Measurements from ENCODE around the gene OLFM1.

The OLFM1 gene

DNA sequence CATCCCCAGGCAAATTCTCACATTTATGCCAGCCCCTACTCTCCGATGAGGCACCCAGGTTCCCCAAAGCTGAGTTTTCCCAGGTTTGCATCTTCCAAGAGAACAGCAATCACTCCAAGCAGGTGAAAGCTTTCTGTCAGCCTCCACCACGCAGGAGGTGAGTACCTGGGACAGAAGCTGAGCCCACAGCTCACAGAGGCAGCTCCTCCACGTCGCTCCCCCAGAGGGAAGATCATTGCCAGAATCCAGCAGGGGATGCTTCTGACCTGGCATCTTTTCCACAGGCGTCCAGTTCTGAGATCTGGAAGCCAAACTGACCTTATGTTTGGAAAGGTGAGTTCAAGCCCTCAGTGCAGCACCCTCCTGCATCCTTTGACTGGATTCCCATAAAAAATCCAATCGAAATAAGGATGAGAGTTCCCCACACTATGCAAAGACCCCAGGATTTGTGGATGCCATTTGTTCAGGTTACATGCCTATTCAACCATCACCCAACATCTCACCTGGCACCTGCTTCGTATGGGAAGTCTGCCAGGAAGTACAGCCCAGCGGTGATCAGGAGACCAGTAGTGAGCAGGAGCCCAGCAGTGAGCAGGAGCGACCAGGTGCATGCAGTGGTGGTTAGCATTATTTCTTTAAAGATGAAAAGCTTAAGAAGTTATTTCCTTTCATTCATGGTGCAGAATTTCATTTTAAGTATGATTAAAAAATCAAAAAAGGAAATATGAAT, 47.4 kb upstream of the OLFM1 start:
- Histone ChIP-seq H2AFZ (ENCODE audit: low read depth, low read length) (no peak overlapping the region), H3K27ac (ENCODE audit: low read length) (no peak overlapping the region), H3K27me3 (ENCODE audit: insufficient read depth, low read length, poor library complexity) (no peaks in the 10 kb centered on the region), H3K79me2 (ENCODE audit: insufficient read depth, low read length) (no peaks in the 10 kb centered on the region), H3K4me2 (ENCODE audit: insufficient read depth, low read length) (no peak overlapping the region), H3K4me1 (ENCODE audit: insufficient read depth, low read length) (no peaks in the 10 kb centered on the region), H3K4me3 (ENCODE audit: low read depth in 1 of 2, low read length in 2 of 2) (no peak overlapping the region), H3K36me3 (ENCODE audit: insufficient read depth, low read length) (no peaks in the 10 kb centered on the region), H4K20me1 (ENCODE audit: insufficient read depth, low read length) (no peaks in the 10 kb centered on the region; the same call in 1 of the 2 replicates), H3K9ac (ENCODE audit: low read depth, low read length) (no peak overlapping the region), H3K9me3 (ENCODE audit: insufficient read depth, low read length, severe bottlenecking) (no peaks in the 10 kb centered on the region)
- DNase-seq, result no peak
- TF ChIP-seq EZH2 (IDR thresholded peaks at IDR 0.05; ENCODE audit: borderline replicate concordance, low read depth, low read length, severe bottlenecking) (no peak), CTCF (IDR thresholded peaks at IDR 0.05; ENCODE audit: borderline replicate concordance, extremely low read depth, low read length, poor library complexity, severe bottlenecking) (no peak)
- ATAC-seq (ENCODE audit: insufficient read depth, low read depth), result no peak

GRCh38 chr9:135040892-135041291, 46.6 kb upstream of the OLFM1 start:
- H3K79me2 ChIP-seq (ENCODE audit: insufficient read depth, low read length), result no peaks in the 10 kb centered on the region
- no peak overlapping the region for H3K27ac ChIP-seq (ENCODE audit: low read length)
- no peak overlapping the region for H3K4me2 ChIP-seq (ENCODE audit: insufficient read depth, low read length)
- no peak for TF ChIP-seq EZH2 (IDR thresholded peaks at IDR 0.05; ENCODE audit: borderline replicate concordance, low read depth, low read length, severe bottlenecking)
- TF ChIP-seq CTCF (IDR thresholded peaks at IDR 0.05; ENCODE audit: borderline replicate concordance, extremely low read depth, low read length, poor library complexity, severe bottlenecking), result no peak
- H2AFZ ChIP-seq (ENCODE audit: low read depth, low read length), result no peak overlapping the region
- no peak for DNase-seq
- ATAC-seq (ENCODE audit: insufficient read depth, low read depth), result no peak
- no peak overlapping the region for H3K9ac ChIP-seq (ENCODE audit: low read depth, low read length)
- no peaks in the 10 kb centered on the region for H3K36me3 ChIP-seq (ENCODE audit: insufficient read depth, low read length)
- no peak overlapping the region for H3K4me3 ChIP-seq (ENCODE audit: low read depth in 1 of 2, low read length in 2 of 2)
- no peaks in the 10 kb centered on the region for H3K27me3 ChIP-seq (ENCODE audit: insufficient read depth, low read length, poor library complexity)
- H3K9me3 ChIP-seq (ENCODE audit: insufficient read depth, low read length, severe bottlenecking), result no peaks in the 10 kb centered on the region
- H4K20me1 ChIP-seq (ENCODE audit: insufficient read depth, low read length), result no peaks in the 10 kb centered on the region; the same call in 1 of the 2 replicates
- H3K4me1 ChIP-seq (ENCODE audit: insufficient read depth, low read length), result no peaks in the 10 kb centered on the region

GRCh38 chr9:135043345-135043744, 44.1 kb upstream of the OLFM1 start:
- TF ChIP-seq EZH2 (IDR thresholded peaks at IDR 0.05; ENCODE audit: borderline replicate concordance, low read depth, low read length, severe bottlenecking) (no peak), CTCF (IDR thresholded peaks at IDR 0.05; ENCODE audit: borderline replicate concordance, extremely low read depth, low read length, poor library complexity, severe bottlenecking) (no peak)
- Histone ChIP-seq H3K36me3 (ENCODE audit: insufficient read depth, low read length) (no peaks in the 10 kb centered on the region), H4K20me1 (ENCODE audit: insufficient read depth, low read length) (no peaks in the 10 kb centered on the region), H2AFZ (ENCODE audit: low read depth, low read length) (no peak overlapping the region), H3K9ac (ENCODE audit: low read depth, low read length) (no peak overlapping the region), H3K4me3 (ENCODE audit: low read depth in 1 of 2, low read length in 2 of 2) (no peak overlapping the region), H3K9me3 (ENCODE audit: insufficient read depth, low read length, severe bottlenecking) (no peaks in the 10 kb centered on the region), H3K4me1 (ENCODE audit: insufficient read depth, low read length) (no peaks in the 10 kb centered on the region), H3K27ac (ENCODE audit: low read length) (no peak overlapping the region), H3K27me3 (ENCODE audit: insufficient read depth, low read length, poor library complexity) (no peaks in the 10 kb centered on the region), H3K79me2 (ENCODE audit: insufficient read depth, low read length) (no peaks in the 10 kb centered on the region), H3K4me2 (ENCODE audit: insufficient read depth, low read length) (no peak overlapping the region)
- no peak for DNase-seq
- ATAC-seq (ENCODE audit: insufficient read depth, low read depth), result no peak

All from DND-41 (cell line).